Body of pancreas (tissue), 4 donors: ENCODE data around the gene C2.

ENCODE experiments used
- CTCF ChIP-seq, 7 experiments: fragments of 450-650 bp in 4 of 7; fragments of 200-600 bp in 3 of 7; sonication (generic) in 3 of 7; IDR thresholded peaks; one replicate each; pipeline ENCODE4 v1.5.1; 2016 to 2019; ENCODE audit warnings: antibody characterized with exemption in 7 of 7
- POLR2A ChIP-seq, 3 donors: fragments of 450-650 bp; IDR thresholded peaks; one replicate each; pipeline ENCODE4 v1.6.1; 2016; ENCODE audit warnings: antibody characterized with exemption in 3 of 3, mild to moderate bottlenecking in 2 of 3

GRCh38 chr6:31966506-31966905 is 39.0 kb downstream of the C2 start:
- no peak for TF ChIP-seq CTCF (IDR thresholded peaks at IDR 0.05)
- TF ChIP-seq POLR2A (IDR thresholded peaks at IDR 0.05), result no peak
